GM21526 (cell line): ENCODE results near the gene RHBG.

Source experiments
- ATAC-seq: cut with Tn5 transposase; IDR thresholded peaks from one replicate; pipeline ENCODE4 v1.9.1; 2021; ENCODE audit warnings: moderate library complexity; ENCODE audit not compliant: unreplicated experiment, low FRiP score

The RHBG gene

GRCh38 chr1:156422602-156423091 lies 53.6 kb downstream of the RHBG start:
- ATAC-seq: no peak

- no peak for ATAC-seq
These were observed 54.7 kb downstream of the RHBG start for GRCh38 chr1:156423422-156424352.

GRCh38 chr1:156424806-156425432 lies 55.9 kb downstream of the RHBG start:
- ATAC-seq: no peak

GRCh38 chr1:156425943-156426342 lies 56.9 kb downstream of the RHBG start:
- no peak for ATAC-seq

- no peak for ATAC-seq
These were observed 58.9 kb downstream of the RHBG start for GRCh38 chr1:156427957-156428356.

GRCh38 chr1:156428746-156429288 lies 59.8 kb downstream of the RHBG start:
- no peak for ATAC-seq

GRCh38 chr1:156429313-156430060 lies 60.5 kb downstream of the RHBG start:
- no peak for ATAC-seq

- no peak for ATAC-seq
These were observed 61.3 kb downstream of the RHBG start for GRCh38 chr1:156430303-156430702.

GRCh38 chr1:156430866-156431265 lies 61.9 kb downstream of the RHBG start:
- no peak for ATAC-seq

GRCh38 chr1:156431366-156431765 lies 62.4 kb downstream of the RHBG start:
- no peak for ATAC-seq

GRCh38 chr1:156431769-156432668 lies 63.0 kb downstream of the RHBG start:
- ATAC-seq: no peak

- ATAC-seq: no peak
These were observed 63.6 kb downstream of the RHBG start for GRCh38 chr1:156432669-156433018.

- no peak for ATAC-seq
These were observed 64.0 kb downstream of the RHBG start for GRCh38 chr1:156433032-156433431.

- no peak for ATAC-seq
These were observed 64.6 kb downstream of the RHBG start for GRCh38 chr1:156433602-156434001.
